ELF-1 (cell line): ENCODE measurements around the gene SLC6A19.

Source experiments
- DNase-seq: peaks from one replicate; pipeline ENCODE4 v3.0.0-alpha.2; 2016; ENCODE audit warnings: low read depth, low spot score

SLC6A19 gene

GRCh38 chr5:1180841-1181271 lies 20.5 kb upstream of the SLC6A19 start:
- no peak for DNase-seq

- no peak for DNase-seq
Measured at GRCh38 chr5:1181451-1182359, 19.7 kb upstream of the SLC6A19 start.

GRCh38 chr5:1182360-1182632 lies 19.1 kb upstream of the SLC6A19 start:
- no peak for DNase-seq

GRCh38 chr5:1182633-1183423 lies 18.6 kb upstream of the SLC6A19 start:
- DNase-seq, result no peak

GRCh38 chr5:1183424-1184162 lies 17.8 kb upstream of the SLC6A19 start:
- DNase-seq, result no peak

GRCh38 chr5:1184163-1184470 lies 17.3 kb upstream of the SLC6A19 start:
- no peak for DNase-seq

- DNase-seq, result no peak
Measured at GRCh38 chr5:1184481-1184880, 16.9 kb upstream of the SLC6A19 start.

- no peak for DNase-seq
Measured at GRCh38 chr5:1185038-1185627, 16.3 kb upstream of the SLC6A19 start.

GRCh38 chr5:1185629-1186350 lies 15.6 kb upstream of the SLC6A19 start:
- no peak for DNase-seq

- DNase-seq, result no peak
Measured at GRCh38 chr5:1186351-1187233, 14.8 kb upstream of the SLC6A19 start.

GRCh38 chr5:1187234-1187949 lies 14.0 kb upstream of the SLC6A19 start:
- no peak for DNase-seq

GRCh38 chr5:1187950-1188334 lies 13.5 kb upstream of the SLC6A19 start:
- DNase-seq, result no peak

- no peak for DNase-seq
Measured at GRCh38 chr5:1188464-1188863, 12.9 kb upstream of the SLC6A19 start.

- DNase-seq, result no peak
Measured at GRCh38 chr5:1189269-1189668, 12.1 kb upstream of the SLC6A19 start.

GRCh38 chr5:1190278-1190677 lies 11.1 kb upstream of the SLC6A19 start:
- no peak for DNase-seq

- no peak for DNase-seq
Measured at GRCh38 chr5:1190837-1191239, 10.6 kb upstream of the SLC6A19 start.

GRCh38 chr5:1192971-1193590 lies 8.3 kb upstream of the SLC6A19 start:
- no peak for DNase-seq

GRCh38 chr5:1193591-1193985 lies 7.8 kb upstream of the SLC6A19 start:
- DNase-seq, result no peak

- no peak for DNase-seq
Measured at GRCh38 chr5:1194378-1194777, 7.0 kb upstream of the SLC6A19 start.
